AG04449 (cell line): ENCODE measurements around the gene NKRF.
A peak's percentile ranks its signal among the peaks of the same experiment; 100 is the strongest.

Experiments
- CTCF ChIA-PET: fragments of 350-600 bp; formaldehyde crosslinking; extraction: SDS; loops from one replicate; lab custom pipeline; 2021; ENCODE audit warnings: antibody characterized with exemption; lab: Yijun Ruan, JAX
- POLR2A ChIA-PET: fragments of 400-600, 350-600 bp; formaldehyde crosslinking; extraction: SDS; loops from one replicate; lab custom pipeline; 2020; ENCODE audit warnings: antibody characterized with exemption, inconsistent platforms; lab: Yijun Ruan, JAX
- DNase-seq: peaks from one replicate; pipeline ENCODE4 v3.0.0-alpha.2; 2010; ENCODE audit warnings: low read depth, low spot score
- H3K4me3 ChIP-seq: 2 replicates; pipeline ENCODE4 v1.5.1; 2011; ENCODE audit warnings: low read depth, mild to moderate bottlenecking, control low read depth, low read length
- CTCF ChIP-seq: IDR thresholded peaks from one replicate; pipeline ENCODE4 v1.5.1; 2011; ENCODE audit warnings: mild to moderate bottlenecking, moderate library complexity, low read length, control low read depth, inconsistent platforms; ENCODE audit not compliant: insufficient read depth; ENCODE audit errors: missing control alignments

Gene NKRF

GRCh38 chrX:119617517-119618164 is 11.4 kb upstream of the NKRF start:
- no peak for TF ChIP-seq CTCF
- no peak for DNase-seq
- POLR2A ChIA-PET: no interaction called here
- no peak overlapping the region for H3K4me3 ChIP-seq
- CTCF ChIA-PET: interaction anchor here (0.9 to 1.5 kb wide), 2 partner anchors 112 to 118 kb away, joined by 3 to 5 read pairs; no protein-coding TSS in a partner anchor

- CTCF ChIA-PET: no interaction called here
- H3K4me3 ChIP-seq: no peak overlapping the region
- no peak for DNase-seq
- POLR2A ChIA-PET: no interaction called here
- no peak for TF ChIP-seq CTCF
These were observed 8.6 kb upstream of the NKRF start for GRCh38 chrX:119614776-119615175.

- TF ChIP-seq CTCF: no peak
- DNase-seq: no peak
- ChIA-PET POLR2A (no interaction called here), CTCF (interaction anchor here (0.6 to 0.9 kb wide), 2 partner anchors 45 to 123 kb away, joined by 3 to 4 read pairs; no protein-coding TSS in a partner anchor)
- peak overlapping the region; percentile 50 for H3K4me3 ChIP-seq
These were observed 780 bp upstream of the NKRF start for GRCh38 chrX:119607018-119607389.

- CTCF ChIA-PET: interaction anchor here (1.7 kb wide), 1 partner anchor 124 kb away, joined by 6 read pairs; no protein-coding TSS in a partner anchor
- POLR2A ChIA-PET: no interaction called here
- H3K4me3 ChIP-seq: peak overlapping the region; percentile 89
- TF ChIP-seq CTCF: no peak
- DNase-seq: no peak
These were observed 552 bp downstream of the NKRF start for GRCh38 chrX:119605464-119606279.

GRCh38 chrX:119604766-119605463 is 1.3 kb downstream of the NKRF start:
- CTCF ChIA-PET: interaction anchor here (1.7 kb wide), 1 partner anchor 125 kb away, joined by 6 read pairs; no protein-coding TSS in a partner anchor
- no peak for DNase-seq
- TF ChIP-seq CTCF: no peak
- POLR2A ChIA-PET: no interaction called here
- H3K4me3 ChIP-seq: peak overlapping the region; percentile 89
